HG03439 (cell line): ENCODE data around the gene POLR1B.
"Not testable (repeated sequence)": the region's sequence is repeated elsewhere in the genome, so short reads cannot be mapped to it uniquely, and the experiment has no call there.

Experiments used
- ATAC-seq: cut with Tn5 transposase; IDR thresholded peaks from one replicate; pipeline ENCODE4 v1.9.1; 2021; ENCODE audit warnings: mild to moderate bottlenecking, moderate library complexity; ENCODE audit not compliant: unreplicated experiment

The POLR1B gene, protein sequence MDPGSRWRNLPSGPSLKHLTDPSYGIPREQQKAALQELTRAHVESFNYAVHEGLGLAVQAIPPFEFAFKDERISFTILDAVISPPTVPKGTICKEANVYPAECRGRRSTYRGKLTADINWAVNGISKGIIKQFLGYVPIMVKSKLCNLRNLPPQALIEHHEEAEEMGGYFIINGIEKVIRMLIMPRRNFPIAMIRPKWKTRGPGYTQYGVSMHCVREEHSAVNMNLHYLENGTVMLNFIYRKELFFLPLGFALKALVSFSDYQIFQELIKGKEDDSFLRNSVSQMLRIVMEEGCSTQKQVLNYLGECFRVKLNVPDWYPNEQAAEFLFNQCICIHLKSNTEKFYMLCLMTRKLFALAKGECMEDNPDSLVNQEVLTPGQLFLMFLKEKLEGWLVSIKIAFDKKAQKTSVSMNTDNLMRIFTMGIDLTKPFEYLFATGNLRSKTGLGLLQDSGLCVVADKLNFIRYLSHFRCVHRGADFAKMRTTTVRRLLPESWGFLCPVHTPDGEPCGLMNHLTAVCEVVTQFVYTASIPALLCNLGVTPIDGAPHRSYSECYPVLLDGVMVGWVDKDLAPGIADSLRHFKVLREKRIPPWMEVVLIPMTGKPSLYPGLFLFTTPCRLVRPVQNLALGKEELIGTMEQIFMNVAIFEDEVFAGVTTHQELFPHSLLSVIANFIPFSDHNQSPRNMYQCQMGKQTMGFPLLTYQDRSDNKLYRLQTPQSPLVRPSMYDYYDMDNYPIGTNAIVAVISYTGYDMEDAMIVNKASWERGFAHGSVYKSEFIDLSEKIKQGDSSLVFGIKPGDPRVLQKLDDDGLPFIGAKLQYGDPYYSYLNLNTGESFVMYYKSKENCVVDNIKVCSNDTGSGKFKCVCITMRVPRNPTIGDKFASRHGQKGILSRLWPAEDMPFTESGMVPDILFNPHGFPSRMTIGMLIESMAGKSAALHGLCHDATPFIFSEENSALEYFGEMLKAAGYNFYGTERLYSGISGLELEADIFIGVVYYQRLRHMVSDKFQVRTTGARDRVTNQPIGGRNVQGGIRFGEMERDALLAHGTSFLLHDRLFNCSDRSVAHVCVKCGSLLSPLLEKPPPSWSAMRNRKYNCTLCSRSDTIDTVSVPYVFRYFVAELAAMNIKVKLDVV

DNA sequence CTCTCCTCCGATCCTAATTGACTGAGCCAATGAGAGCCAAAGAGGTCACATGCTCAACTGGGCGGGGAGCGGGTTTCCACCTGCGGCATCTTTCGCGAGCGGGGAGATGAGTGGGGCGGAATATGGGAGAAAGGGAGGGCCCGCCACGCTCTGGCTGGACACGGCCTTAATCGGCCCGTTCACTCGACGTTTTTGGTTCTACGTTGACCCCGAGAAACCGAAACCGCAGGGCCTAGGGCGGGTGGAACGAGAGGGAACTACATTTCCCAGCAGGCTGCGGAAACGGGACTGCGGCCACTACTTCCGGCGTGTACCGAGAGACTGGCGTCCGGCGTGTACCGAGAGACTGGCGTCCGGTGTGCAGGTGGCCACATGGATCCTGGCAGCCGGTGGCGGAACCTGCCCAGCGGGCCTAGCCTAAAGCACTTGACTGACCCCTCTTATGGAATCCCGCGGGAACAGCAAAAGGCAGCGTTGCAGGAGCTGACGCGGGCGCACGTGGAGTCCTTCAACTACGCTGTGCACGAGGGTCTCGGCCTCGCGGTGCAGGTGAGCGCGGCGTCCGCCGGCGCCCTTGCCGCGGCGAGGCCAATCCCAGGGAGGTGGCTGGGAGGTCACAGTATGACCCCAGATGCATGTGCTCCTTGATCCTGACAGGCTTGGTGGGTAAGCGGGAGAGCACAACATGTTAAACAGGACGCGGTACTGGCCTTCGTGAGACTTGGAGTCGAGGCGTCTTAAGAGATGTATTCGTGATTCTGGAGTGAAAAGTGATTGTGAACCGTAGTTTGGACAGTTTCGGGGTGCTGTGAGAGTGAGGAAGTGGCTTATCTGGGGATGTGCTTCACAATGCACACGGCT, at the start of gene POLR1B:
POLR1B (plus strand) TSS at position 343 of the 861 bp plus-strand sequence; CDS start at position 373, 30 bp downstream.
- ATAC-seq: peak; percentile 82

- ATAC-seq: no peak
Measured at GRCh38 chr2:112493048-112493447, 49.2 kb upstream of the POLR1B start.

DNA sequence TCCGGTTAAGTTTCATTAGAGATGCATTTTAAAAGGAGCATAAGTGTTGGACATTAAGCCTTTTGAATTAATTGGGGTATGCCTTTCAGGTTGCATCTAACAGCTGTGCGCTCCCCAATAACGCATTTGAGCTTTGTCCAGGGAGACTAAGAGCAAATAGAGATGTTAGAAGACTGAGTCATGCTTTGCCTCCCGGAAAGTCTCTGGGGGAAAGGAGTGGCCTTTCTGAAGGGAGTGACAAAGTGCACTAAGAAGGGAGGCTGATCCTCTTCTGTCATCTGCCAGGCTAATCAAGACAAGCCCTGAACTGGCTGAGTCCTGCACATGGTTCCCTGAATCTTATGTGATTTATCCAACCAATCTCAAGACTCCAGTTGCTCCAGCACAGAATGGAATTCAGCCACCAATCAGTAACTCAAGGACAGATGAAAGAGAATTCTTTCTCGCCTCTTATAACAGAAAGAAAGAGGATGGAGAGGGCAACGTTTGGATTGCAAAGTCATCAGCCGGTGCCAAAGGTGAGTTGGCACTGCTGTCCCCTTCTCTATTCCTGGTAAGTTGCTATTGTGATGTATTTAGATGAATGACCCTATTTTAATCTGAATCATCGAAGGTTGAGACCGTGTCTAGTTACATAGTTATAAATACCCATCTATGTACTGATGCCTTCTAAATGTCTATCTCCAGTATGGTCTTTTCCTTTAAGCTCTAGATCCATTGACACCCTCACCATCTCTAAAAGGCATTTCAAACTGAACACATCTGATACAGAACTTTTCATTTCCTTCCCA, 48.2 kb upstream of the POLR1B start:
- no peak for ATAC-seq

GRCh38 chr2:112494828-112495227, 47.4 kb upstream of the POLR1B start:
- no peak for ATAC-seq

DNA sequence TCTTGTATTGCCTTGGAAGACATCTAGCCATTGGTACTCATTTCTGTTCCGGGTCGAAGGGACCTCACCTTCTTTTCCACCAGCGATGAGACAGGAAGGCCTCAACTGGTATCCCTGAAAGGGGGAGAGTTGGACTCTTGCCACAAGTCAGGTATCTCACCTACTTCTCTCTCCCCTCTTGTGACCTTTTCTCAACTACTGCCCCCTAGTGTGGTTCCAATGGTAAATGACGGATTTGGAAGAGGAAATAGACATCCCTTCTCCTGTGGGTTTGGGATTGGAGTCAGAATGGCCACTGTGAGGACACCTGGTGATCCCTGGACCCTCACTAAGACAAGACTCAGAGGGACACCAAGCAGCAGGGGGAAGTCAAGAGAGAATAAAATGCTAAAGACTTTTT, 46.4 kb upstream of the POLR1B start:
- not testable (repeated sequence) for ATAC-seq

- ATAC-seq: not testable (repeated sequence)
Measured at GRCh38 chr2:112500850-112501484, 41.3 kb upstream of the POLR1B start.

- not testable (repeated sequence) for ATAC-seq
Measured at GRCh38 chr2:112509239-112509998, 32.8 kb upstream of the POLR1B start.

GRCh38 chr2:112516801-112517200, 25.5 kb upstream of the POLR1B start:
- no peak for ATAC-seq

GRCh38 chr2:112518807-112519206, 23.5 kb upstream of the POLR1B start:
- ATAC-seq: no peak

DNA sequence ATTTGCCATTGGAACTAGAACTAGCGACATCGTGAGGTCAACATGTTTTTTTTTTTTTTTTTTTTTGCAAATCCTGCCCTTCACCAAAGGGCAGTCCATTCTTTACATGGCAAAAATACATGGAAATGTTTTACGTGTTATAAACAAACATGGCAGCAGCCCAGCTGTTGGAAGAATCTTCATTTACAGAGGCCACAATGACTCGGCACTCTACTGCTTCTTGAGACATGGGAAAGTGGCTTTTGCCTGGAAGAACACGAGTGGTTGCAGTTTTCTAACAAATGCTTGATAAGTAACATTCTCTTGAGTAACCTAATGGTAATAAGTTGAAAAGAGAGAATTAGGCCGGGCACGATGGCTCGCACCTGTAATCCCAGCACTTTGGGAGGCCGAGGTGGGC, 22.8 kb upstream of the POLR1B start:
- no peak for ATAC-seq

DNA sequence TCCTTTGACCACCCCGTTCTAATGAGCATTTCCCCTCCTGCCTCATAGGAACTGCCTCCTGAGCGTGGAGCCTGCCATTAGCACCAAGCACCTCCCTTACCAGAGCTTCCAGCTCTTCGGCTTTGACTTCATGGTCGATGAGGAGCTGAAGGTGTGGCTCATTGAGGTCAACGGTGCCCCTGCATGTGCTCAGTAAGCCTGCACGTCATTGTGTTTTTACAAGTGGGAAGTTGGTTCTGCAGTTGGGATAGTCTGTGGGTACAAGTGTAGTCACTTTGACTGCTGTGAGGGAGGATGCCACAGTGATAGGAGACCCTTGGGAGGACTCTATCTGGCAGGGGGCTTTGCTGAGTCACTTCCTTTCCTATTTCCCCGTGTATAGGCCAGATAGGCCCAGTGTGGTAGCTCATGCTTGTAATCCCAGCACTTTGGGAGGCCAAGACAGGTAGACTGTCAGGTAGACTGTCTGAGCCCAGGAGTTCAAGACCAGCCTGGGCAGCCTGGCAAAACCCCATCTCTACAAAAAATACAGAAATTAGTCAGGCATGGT, 22.0 kb upstream of the POLR1B start:
- ATAC-seq: no peak

DNA sequence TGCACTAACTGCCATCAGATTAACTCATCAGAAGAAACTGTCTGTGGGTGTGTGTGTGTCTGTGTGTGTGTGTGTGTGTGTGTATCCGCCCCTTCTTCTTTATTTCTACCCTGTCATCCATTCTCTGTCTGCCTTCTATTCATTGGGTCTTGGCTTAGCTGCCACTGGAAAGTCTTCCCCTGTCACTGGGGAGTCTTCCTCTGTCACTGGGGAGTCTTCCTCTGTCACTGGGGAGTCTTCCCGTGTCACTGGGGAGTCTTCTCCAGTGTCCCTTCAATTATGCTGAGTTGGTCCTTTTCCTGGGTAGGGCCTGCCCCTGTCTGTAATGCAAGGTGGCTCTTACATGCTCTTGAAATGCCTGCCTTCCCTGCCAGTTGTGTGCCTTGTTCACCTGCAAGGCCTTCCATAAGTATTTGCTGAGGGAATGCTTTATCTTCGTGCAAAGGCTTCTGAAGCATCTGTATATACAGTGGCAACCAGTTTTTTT, 18.9 kb upstream of the POLR1B start:
- no peak for ATAC-seq

DNA sequence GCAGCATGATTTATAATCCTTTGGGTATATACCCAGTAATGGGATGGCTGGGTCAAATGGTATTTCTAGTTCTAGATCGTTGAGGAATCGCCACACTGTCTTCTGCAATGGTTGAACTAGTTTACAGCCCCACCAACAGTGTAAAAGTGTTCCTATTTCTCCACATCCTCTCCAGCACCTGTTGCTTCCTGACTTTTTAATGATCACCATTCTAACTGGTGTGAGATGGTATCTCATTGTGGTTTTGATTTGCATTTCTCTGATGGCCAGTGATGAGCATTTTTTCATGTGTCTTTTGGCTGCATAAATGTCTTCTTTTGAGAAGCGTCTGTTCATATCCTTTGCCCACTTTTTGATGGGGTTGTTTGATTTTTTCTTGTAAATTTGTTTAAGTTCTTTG, 18.0 kb upstream of the POLR1B start:
- ATAC-seq: not testable (repeated sequence)

DNA sequence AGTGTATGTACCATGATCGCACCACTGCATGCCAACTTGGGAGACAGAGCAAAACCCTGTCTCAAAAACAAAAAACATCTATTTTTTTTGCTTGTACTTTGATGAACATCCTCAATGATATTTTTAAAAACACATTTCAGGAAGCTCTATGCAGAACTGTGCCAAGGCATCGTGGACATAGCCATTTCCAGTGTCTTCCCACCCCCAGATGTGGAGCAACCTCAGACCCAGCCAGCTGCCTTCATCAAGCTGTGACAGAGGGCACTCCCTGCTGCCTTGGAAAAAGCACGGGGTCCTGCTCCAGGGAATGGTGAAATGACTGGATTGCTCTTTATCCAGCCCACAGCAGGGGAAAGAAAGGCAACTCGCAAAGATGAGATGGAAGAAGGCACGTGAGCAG, 13.7 kb upstream of the POLR1B start:
- no peak for ATAC-seq

- no peak for ATAC-seq
Measured at GRCh38 chr2:112529757-112530156, 12.5 kb upstream of the POLR1B start.

GRCh38 chr2:112530728-112531127, 11.5 kb upstream of the POLR1B start:
- ATAC-seq: no peak

- no peak for ATAC-seq
Measured at GRCh38 chr2:112534826-112535225, 7.4 kb upstream of the POLR1B start.

GRCh38 chr2:112536665-112537064, 5.6 kb upstream of the POLR1B start:
- ATAC-seq: not testable (repeated sequence)
